H7 (cell line): ENCODE measurements around the gene ZC3H6. TPM values are rescaled to one million over a fixed set of nuclear protein-coding genes. Genes with fewer than 3 reads are reported as not detected.

Experiments
- DNase-seq: peaks from one replicate; pipeline ENCODE4 v3.0.0; 2012
- H3K27me3 ChIP-seq: 2 replicates; pipeline ENCODE4 v1.6.0; 2011; ENCODE audit warnings: mild to moderate bottlenecking, low read length; ENCODE audit not compliant: control insufficient read depth, insufficient read depth
- H3K36me3 ChIP-seq: replicated peaks from 2 replicates; pipeline ENCODE4 v1.5.1; 2011; ENCODE audit warnings: low read length; ENCODE audit not compliant: control insufficient read depth, insufficient read depth
- H3K4me3 ChIP-seq: 2 replicates; pipeline ENCODE4 v1.5.1; 2011; ENCODE audit warnings: low read depth, mild to moderate bottlenecking, control low read depth, low read length, moderate library complexity; ENCODE audit not compliant: insufficient read depth
- total RNA-seq: library from RNA; depleted of rRNA; stranded (reverse); fragments of >200 nt; shearing (Covaris generic); gene quantifications from 2 replicates; pipeline ENCODE4 v1.2.3, GENCODE V29; 2014

ZC3H6 gene
- total RNA-seq, 1 experiment from 2014 or later, result 5.3 TPM

DNA sequence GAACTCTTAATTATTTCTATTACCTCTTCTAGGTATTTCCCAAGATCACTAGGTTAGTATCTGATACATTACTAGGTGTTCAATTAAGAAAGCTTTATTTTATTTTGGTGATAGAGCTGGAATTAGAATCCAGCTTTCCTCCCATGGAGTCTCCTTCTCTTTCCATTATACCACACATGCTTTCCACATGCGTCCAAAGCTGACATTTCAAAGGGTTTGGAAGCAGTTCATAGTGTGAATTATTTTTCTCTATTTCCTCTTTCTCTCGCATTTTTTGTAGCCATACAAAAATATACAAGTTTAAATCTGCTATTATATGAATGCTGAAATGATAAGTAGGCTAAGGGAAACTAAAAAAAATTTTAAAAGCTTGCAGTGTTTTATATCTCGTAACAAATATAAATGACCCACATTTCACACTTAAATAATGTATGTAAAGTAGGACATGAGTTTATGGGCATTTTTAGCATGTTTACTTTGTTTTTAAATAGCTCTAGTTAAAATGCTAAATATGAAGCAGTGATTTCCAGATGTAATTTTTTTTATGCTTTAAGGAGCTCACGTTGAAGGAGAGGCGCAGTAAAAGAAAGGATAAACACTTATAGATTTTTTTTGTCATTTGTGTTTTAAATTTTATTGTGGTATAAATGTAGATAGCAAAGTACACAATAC lies 20.1 kb downstream of the ZC3H6 start:
- Histone ChIP-seq H3K4me3 (no peak overlapping the region), H3K27me3 (no peaks in the 10 kb centered on the region), H3K36me3 (no peaks in the 10 kb centered on the region)
- DNase-seq, result no peak

DNA sequence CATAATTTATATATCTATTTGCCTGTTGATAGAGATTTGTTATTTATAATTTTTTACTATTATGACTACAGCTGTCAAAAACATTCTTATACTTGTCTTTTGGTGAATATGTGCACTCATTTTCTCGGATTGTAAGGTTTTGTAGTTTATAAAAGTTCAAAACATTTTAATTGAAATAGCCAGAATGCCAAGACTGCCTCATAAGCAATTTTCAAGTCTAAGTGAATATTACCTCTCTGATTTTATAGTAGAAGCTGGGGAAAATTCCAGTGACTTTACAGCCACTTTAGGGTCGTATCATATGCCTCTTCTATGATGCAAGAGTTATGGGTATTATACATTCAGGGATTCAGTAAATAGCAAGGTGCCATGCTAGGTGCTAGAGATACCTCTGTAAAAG lies 21.0 kb downstream of the ZC3H6 start:
- Histone ChIP-seq H3K36me3 (no peaks in the 10 kb centered on the region), H3K4me3 (no peak overlapping the region), H3K27me3 (no peaks in the 10 kb centered on the region)
- DNase-seq, result no peak

DNA sequence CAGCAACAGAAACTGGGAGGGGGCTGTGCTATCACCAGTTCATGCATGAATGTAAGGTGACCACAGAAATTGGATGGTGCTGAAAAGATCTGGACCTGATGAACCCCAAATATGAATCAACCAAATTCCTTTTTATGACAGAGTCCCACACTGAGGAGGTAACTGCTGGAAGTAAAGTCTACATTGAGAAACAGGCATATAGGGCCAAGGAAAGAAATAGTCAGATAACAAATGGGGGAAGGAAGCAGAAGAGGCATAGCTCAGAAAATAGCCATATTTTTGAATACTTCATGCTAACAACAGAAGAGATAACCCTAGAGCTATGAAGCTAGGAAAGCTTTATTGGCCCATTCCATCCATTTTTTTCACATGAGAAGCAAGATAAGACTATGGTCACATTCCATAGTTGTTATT lies 25.8 kb downstream of the ZC3H6 start:
- H3K36me3 ChIP-seq, result no peaks in the 10 kb centered on the region
- DNase-seq, result no peak
- H3K4me3 ChIP-seq, result no peak overlapping the region
- H3K27me3 ChIP-seq, result no peaks in the 10 kb centered on the region

DNA sequence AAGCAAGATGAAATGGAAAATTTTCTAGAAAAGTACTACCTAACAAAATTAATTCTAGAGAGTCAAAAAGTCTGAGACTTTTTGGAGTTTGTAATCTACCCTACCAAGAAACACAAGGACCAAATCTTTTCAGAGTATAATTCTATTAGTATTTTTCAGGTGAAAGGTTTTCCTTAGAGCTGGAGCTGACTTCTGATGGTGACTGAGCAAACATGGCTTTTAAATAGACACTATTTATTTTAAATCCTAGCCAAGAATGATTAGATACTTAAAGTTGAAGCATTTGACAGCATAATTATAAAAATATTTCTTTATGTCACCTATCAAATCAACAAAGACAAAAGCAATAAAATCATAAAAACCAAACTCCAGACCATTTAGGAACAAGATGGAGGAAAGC lies 26.6 kb downstream of the ZC3H6 start:
- no peaks in the 10 kb centered on the region for H3K36me3 ChIP-seq
- DNase-seq, result no peak
- no peaks in the 10 kb centered on the region for H3K27me3 ChIP-seq
- H3K4me3 ChIP-seq, result no peak overlapping the region

DNA sequence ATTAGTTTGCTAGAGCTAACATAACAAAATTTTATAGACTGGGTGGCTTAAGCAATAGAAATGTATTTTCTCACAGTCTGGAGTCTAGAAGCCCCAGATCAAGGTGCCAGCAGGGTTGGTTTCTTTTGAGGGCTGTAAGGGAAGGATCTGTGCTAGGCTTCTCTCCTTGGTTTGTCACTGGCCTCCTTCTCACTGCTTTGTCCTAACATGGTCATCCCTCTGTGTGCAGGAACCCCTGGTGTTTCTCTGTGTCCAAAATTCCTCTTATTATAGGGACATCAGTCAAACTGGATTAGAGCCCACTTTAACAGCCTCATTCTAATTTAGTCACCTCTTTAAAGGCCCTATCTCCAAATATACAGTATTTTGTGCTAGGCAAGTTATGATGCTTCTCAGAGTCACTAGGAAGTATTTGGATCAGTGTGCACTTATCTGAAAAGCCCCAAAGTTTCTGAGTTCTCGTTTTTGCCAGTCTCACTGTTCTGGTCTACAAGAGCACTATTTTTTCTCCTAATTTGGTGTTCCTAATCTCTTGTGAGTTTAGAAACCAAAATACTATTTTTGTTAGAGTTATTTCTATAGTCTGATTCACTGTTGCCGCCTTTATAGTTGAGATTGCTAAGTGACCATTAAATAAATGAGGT lies 29.0 kb downstream of the ZC3H6 start:
- DNase-seq, result no peak
- H3K27me3 ChIP-seq, result no peaks in the 10 kb centered on the region
- H3K4me3 ChIP-seq, result no peak overlapping the region
- H3K36me3 ChIP-seq, result no peaks in the 10 kb centered on the region

DNA sequence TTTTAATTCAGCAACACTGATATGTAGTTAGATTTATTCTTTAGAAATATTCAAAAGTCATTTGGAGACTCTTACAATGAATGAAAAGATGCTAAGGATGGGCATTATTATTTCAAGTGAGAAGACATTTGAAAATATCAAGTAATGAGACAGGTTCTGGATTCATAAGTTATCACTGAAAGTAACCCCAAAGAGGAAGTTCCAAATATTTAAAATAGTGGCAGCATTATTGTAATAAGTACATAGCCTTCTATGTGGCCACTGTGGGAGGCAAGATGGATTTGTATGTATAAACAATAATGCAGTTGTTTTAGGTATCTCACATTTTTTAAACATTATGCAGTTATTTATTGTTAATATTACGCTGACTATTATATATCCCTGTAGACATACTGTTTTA lies 29.7 kb downstream of the ZC3H6 start:
- no peak overlapping the region for H3K4me3 ChIP-seq
- no peaks in the 10 kb centered on the region for H3K27me3 ChIP-seq
- no peak for DNase-seq
- H3K36me3 ChIP-seq, result no peaks in the 10 kb centered on the region

DNA sequence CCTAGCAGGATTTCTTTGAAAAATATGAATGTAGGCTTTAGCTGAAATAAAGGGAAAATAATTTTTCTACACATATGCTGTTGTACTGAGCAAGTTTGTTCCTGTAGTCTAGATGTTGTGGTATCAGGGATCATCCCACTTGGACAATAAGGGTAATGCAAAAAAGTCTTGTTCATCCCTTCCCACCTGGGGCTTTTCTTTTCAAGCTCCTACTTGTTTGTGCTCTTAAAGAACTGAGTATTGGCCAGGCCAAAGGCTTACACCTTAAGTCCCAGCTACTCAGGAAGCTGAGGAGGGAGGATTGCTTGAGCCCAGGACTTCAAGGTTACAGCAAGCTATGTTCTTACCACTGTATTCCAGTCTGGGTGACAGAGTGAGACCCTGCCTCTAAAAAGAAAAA lies 35.5 kb downstream of the ZC3H6 start:
- no peak for DNase-seq
- H3K27me3 ChIP-seq, result no peaks in the 10 kb centered on the region
- no peaks in the 10 kb centered on the region for H3K36me3 ChIP-seq
- no peak overlapping the region for H3K4me3 ChIP-seq

DNA sequence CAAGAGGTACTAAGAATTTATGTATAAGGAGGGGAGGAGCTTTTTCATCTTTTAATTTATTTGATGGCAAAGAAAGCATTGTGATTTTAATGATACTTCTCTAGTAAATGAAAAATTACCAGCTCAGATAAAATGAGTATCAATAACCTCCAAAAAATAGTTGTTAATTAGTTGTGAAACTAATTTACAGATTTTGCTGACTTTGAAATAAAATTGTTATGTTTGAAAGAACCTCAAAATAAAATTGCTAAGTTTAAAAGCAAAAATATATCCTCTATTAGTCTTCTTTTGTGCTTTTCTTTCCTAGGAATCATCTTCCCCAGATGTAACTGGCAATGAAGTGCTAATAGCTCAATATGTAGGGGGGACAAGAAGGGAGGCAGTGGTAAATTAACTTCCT lies 36.5 kb downstream of the ZC3H6 start:
- Histone ChIP-seq H3K27me3 (no peaks in the 10 kb centered on the region), H3K4me3 (no peak overlapping the region), H3K36me3 (no peaks in the 10 kb centered on the region)
- DNase-seq, result no peak

DNA sequence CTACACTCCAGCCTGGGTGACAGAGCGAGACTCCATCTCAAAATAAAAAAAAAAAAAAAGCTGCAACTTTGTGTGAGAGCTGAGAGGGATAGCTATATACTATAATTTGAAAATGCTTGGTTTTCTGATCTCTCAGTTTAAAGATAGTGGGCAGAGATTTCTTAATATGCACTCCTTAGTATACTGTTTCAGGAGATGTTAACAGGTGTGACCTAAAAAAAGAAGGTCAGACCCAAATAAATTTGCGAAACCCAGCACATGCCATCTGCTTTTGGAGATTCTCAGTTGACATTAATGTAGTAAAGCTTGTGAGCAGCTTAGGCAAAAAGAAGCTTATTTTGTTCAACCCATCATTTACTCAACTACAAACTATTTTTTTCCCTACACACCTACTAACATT lies 37.4 kb downstream of the ZC3H6 start:
- H3K36me3 ChIP-seq, result no peaks in the 10 kb centered on the region
- no peaks in the 10 kb centered on the region for H3K27me3 ChIP-seq
- no peak overlapping the region for H3K4me3 ChIP-seq
- no peak for DNase-seq

DNA sequence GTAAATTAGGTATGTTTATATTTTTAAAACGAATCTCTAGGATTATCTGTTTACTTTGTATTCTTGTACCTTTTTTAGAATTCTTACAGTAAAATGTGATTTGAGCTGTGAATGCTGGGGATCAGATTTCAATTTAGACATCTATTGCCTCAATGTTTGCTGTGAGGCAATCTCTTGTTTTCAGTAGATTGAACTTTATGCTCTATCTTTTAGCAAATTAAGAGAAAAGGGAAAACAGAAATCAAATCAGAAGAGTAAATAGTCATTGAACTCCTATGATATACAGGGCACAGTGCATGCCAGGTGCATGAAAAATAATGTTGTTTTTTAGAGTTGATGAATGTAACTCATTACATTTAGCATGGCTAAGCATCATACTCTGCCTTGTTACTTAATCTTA lies 39.5 kb downstream of the ZC3H6 start:
- no peak for DNase-seq
- no peak overlapping the region for H3K4me3 ChIP-seq

DNA sequence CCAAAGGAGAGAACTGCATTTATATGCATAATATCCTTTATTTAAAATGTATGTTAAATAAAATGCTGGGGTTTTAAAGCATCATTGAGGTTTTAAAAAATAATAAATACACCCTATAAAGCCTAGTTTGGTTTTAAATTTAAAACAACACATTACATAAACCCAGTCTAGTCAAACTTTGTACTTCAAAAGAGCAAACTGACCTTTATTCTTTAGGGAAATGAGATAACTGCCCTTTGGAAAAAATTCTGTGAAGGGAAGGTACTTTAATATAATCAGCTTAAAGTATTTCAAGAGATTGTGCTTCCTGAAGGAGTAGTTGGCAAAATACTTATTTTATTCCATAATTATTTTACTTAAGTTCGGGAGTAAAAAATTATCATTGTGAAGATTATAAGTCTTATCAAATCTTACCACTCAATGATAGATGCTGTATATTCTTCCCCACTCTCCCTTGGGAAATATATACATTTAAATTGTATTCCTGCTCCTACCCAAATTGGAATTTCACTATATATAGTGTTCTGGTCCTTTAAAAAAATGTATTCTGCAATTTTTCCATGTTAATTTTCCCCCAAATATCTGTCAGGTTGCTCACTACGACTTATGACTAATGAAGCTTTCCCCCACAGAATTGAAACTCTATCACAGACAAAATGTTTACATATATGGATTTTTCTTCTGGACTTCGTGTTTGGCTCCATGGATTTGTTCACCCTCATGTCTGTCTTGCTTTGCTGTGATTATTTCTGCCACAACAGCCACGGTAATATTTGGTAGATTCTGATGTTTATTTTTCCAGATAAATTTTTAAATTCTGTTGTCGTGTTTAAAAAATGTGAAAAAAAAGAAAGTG lies 42.1 kb downstream of the ZC3H6 start:
- DNase-seq, result no peak
- H3K4me3 ChIP-seq, result no peak overlapping the region
- no peaks in the 10 kb centered on the region; the same call in 1 of the 2 replicates for H3K36me3 ChIP-seq
- H3K27me3 ChIP-seq, result no peaks in the 10 kb centered on the region

More for the DNA sequence above, 39.5 kb downstream of the ZC3H6 start:
- Histone ChIP-seq H3K36me3 (no peaks in the 10 kb centered on the region; the same call in 1 of the 2 replicates), H3K27me3 (no peaks in the 10 kb centered on the region)

DNA sequence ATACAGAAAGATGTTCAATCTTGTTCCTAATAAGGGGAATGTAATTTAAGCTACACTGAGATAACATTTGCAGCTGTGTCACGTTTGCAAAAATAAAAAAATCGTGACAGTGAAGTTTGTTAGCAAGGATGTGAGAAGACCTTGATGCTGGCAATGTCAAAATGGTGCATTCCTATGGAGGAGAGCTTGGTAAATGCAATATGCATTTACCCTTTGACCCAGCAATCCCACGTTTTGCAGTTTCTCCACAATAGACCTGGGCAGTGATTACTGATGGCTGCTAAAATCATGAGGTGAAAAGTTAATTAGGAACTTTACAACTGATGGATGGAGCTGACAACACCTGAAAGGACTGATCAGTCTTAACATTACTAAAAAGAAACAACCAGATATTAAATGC lies 43.1 kb downstream of the ZC3H6 start:
- no peaks in the 10 kb centered on the region for H3K27me3 ChIP-seq
- DNase-seq, result no peak
- no peak overlapping the region for H3K4me3 ChIP-seq
- H3K36me3 ChIP-seq, result no peaks in the 10 kb centered on the region; the same call in 1 of the 2 replicates

DNA sequence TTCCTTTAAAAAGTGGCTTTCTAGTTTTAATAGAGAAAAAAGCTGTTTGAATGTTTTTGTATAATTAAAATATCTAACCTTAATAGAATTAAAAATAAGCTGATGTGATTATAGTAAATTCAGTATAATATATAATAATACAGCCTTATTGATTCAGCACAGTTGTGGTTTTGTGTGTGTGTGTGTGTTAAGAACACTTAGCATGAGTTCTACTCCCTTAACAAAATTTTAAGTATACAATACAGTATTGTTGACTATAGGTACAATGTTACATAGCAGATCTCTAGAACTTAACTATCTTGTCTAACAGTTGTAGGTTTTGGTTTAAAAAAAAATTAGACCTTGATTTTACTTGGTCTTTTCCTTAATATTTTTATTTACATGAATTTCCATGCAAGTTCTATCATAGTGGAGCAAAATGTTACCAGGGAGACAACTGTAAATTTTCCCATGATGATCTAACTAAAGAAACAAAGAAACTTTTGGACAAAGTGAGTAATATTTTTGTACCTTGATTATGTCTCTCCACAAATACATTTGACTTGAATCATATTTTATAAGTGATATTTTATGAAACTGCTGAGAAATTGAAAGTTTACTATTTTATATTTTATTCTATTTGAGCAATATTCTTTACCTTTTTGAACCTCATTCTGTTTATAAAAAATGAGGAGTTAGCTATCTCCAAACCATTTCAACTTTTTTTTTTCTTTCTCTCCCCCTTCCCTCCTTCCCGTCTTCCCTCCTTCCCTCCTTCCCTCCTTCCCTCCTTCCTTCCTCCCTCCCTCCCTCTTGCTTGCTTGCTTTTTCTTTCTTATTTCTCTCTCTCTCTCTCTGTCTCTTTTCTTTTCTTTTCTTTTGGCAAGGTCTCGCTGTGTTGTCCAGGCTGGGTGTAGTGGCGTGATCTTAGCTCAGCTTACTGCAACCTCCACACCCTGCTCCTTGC lies 46.3 kb downstream of the ZC3H6 start:
- H3K36me3 ChIP-seq, result no peaks in the 10 kb centered on the region; the same call in none of the 2 replicates
- no peak for DNase-seq
- no peaks in the 10 kb centered on the region for H3K27me3 ChIP-seq
- H3K4me3 ChIP-seq, result no peak overlapping the region

DNA sequence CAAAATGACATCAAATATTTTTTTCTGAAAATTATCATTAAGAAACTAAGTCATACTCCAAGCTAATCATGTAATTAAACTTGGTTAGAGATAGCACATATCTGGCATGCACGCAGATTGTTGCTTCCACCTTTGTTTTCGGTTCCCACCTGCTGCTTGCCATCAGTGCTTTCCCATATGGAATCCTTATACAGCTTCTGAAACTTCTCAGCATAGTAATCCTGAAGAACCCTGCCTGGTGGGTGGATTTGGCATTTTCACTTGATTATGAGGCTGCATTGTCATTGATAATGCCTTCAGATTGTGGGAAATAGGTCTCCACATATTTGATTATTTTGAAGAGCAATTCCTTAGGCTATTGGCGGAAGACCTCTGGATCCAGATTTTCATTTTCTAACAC lies 47.5 kb downstream of the ZC3H6 start:
- H3K36me3 ChIP-seq, result no peaks in the 10 kb centered on the region; the same call in none of the 2 replicates
- no peak overlapping the region for H3K4me3 ChIP-seq
- no peaks in the 10 kb centered on the region for H3K27me3 ChIP-seq
- peak; percentile 18 for DNase-seq
